ENCODE measurements around the gene CAPZB.

GRCh38 chr1:19460535-19461219 lies 24.7 kb downstream of the CAPZB start:
- no peak for TF ChIP-seq CSRNP3 (CRISPR knock-in tag; IDR thresholded peaks at IDR 0.05)
- TF ChIP-seq CREB5 (CRISPR knock-in tag; IDR thresholded peaks at IDR 0.05; ENCODE audit: low read depth): no peak
- no peak for TF ChIP-seq ZFP30 (CRISPR knock-in tag; IDR thresholded peaks at IDR 0.05)
- TF ChIP-seq, protein P1, sequence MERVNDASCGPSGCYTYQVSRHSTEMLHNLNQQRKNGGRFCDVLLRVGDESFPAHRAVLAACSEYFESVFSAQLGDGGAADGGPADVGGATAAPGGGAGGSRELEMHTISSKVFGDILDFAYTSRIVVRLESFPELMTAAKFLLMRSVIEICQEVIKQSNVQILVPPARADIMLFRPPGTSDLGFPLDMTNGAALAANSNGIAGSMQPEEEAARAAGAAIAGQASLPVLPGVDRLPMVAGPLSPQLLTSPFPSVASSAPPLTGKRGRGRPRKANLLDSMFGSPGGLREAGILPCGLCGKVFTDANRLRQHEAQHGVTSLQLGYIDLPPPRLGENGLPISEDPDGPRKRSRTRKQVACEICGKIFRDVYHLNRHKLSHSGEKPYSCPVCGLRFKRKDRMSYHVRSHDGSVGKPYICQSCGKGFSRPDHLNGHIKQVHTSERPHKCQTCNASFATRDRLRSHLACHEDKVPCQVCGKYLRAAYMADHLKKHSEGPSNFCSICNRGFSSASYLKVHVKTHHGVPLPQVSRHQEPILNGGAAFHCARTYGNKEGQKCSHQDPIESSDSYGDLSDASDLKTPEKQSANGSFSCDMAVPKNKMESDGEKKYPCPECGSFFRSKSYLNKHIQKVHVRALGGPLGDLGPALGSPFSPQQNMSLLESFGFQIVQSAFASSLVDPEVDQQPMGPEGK (CRISPR knock-in tag; IDR thresholded peaks at IDR 0.05; ENCODE audit: borderline replicate concordance): no peak
- no peak for TF ChIP-seq ZC3H10 (CRISPR knock-in tag; IDR thresholded peaks at IDR 0.05)
- no peak for TF ChIP-seq ISL1 (CRISPR knock-in tag; IDR thresholded peaks at IDR 0.05)
- no peak for TF ChIP-seq POU6F1 (CRISPR knock-in tag; IDR thresholded peaks at IDR 0.05; ENCODE audit: borderline replicate concordance, low read depth)
- no peak for TF ChIP-seq SNAI2 (CRISPR knock-in tag; IDR thresholded peaks at IDR 0.05)
- no peak for TF ChIP-seq TCF4 (CRISPR knock-in tag; IDR thresholded peaks at IDR 0.05; ENCODE audit: borderline replicate concordance)
- no peak for TF ChIP-seq TOX (CRISPR knock-in tag; IDR thresholded peaks at IDR 0.05; ENCODE audit: borderline replicate concordance)
- TF ChIP-seq GLIS3 (CRISPR knock-in tag; IDR thresholded peaks at IDR 0.05): no peak
- TF ChIP-seq RARB (CRISPR knock-in tag; IDR thresholded peaks at IDR 0.05): no peak

Data from SK-N-SH treated with all-trans-retinoic acid at 6 μM for 48 hours (cell line).